K562 (cell line): ENCODE measurements around the gene SLCO3A1. TPM values are rescaled to one million over a fixed set of nuclear protein-coding genes. Genes with fewer than 3 reads are reported as not detected.

Experiments
- ATAC-seq: fragments of 200-7000 bp; cut with Tn5 transposase; 3 replicates; pipeline ENCODE4 v1.9.1; 2020; ENCODE audit warnings: moderate library complexity
- BruUV-seq: library from RNA; stranded (reverse); fragments of 400-500 nt; replicated peaks from 2 replicates; lab custom pipeline; 2021; lab: Mats Ljungman, UMichigan
- CTCF ChIA-PET: fragments of 300-600 bp; formaldehyde crosslinking; extraction: SDS; loops from one replicate; lab custom pipeline; 2021; ENCODE audit warnings: low intra/inter-chr PET ratio; lab: Yijun Ruan, JAX
- POLR2A ChIA-PET: fragments of 300-600, 350-650 bp; sonication (Branson Sonifier 250); formaldehyde crosslinking; extraction: SDS; loops from one replicate; lab custom pipeline; 2021; ENCODE audit warnings: antibody characterized with exemption, inconsistent platforms; lab: Yijun Ruan, JAX
- DNase-seq, 4 experiments: peaks; one replicate each; pipeline versions ENCODE4 v3.0.0 to v3.0.0-alpha.2; 2011 to 2018; ENCODE audit warnings: low spot score in 3 of 4, mixed read lengths in 3 of 4; ENCODE audit errors: extremely low read depth in 1 of 4
- FAIRE-seq: peaks from 2 replicates; lab custom pipeline; 2011; peaks lifted over from hg19 to GRCh38; lab: Jason Lieb, UNC
- H2AFZ ChIP-seq: 2 replicates; pipeline ENCODE4 v1.6.0; 2011; ENCODE audit warnings: low read depth, low read length, control low read depth, inconsistent platforms
- H3K27ac ChIP-seq: fragments of 200-600 bp; 3 replicates; pipeline ENCODE4 v1.8.0; 2011; ENCODE audit warnings: low read depth, mild to moderate bottlenecking, control low read depth, inconsistent platforms, low read length, moderate library complexity, mixed read lengths; ENCODE audit errors: extremely low read depth
- H3K27me3 ChIP-seq, 2 experiments: fragments of 300-600 bp in 1 of 2; 2 replicates in 1 of 2; 3 replicates in 1 of 2; pipeline versions ENCODE4 v1.6.0 to v1.8.0; 2011; ENCODE audit warnings: inconsistent platforms in 2 of 2, low read length in 2 of 2, mild to moderate bottlenecking in 1 of 2, mixed read lengths in 1 of 2, moderate library complexity in 1 of 2; ENCODE audit not compliant: control insufficient read depth in 2 of 2, insufficient read depth in 2 of 2
- H3K36me3 ChIP-seq: fragments of 300-600 bp; 3 replicates; pipeline ENCODE4 v1.8.0; 2011; ENCODE audit warnings: mild to moderate bottlenecking, low read length, inconsistent platforms; ENCODE audit not compliant: control insufficient read depth, insufficient read depth
- H3K4me1 ChIP-seq, 2 experiments: fragments of 200-600 bp in 1 of 2; replicated peaks in 1 of 2; 2 replicates in 1 of 2; 3 replicates in 1 of 2; pipeline versions ENCODE4 v1.5.1 to v1.8.0; 2011; ENCODE audit warnings: inconsistent platforms in 2 of 2, low read length in 2 of 2, mild to moderate bottlenecking in 1 of 2, mixed read lengths in 1 of 2, moderate library complexity in 1 of 2; ENCODE audit not compliant: control insufficient read depth in 2 of 2, insufficient read depth in 2 of 2
- H3K4me2 ChIP-seq: 2 replicates; pipeline ENCODE4 v1.6.1; 2011; ENCODE audit warnings: low read length, control low read depth, inconsistent platforms, mixed read lengths; ENCODE audit not compliant: insufficient read depth
- H3K4me3 ChIP-seq: fragments of 200-600 bp; sonication (generic), shearing (Covaris generic); 2 replicates; pipeline ENCODE4 v1.5.1; 2016; ENCODE audit warnings: control low read depth, inconsistent platforms
- H3K79me2 ChIP-seq: fragments of 200-600 bp; 3 replicates; pipeline ENCODE4 v1.8.0; 2011; ENCODE audit warnings: low read length, inconsistent platforms; ENCODE audit not compliant: control insufficient read depth, insufficient read depth
- H3K9ac ChIP-seq, 2 experiments: 2 replicates each; pipeline versions ENCODE4 v1.6.0 to v1.6.1; 2011; ENCODE audit warnings: low read depth in 2 of 2, low read length in 2 of 2, control low read depth in 1 of 2, inconsistent platforms in 1 of 2, mild to moderate bottlenecking in 1 of 2, mixed read lengths in 1 of 2; ENCODE audit not compliant: insufficient read depth in 1 of 2
- H3K9me1 ChIP-seq: one replicate; pipeline ENCODE4 v1.6.0; 2011; ENCODE audit warnings: inconsistent platforms, mild to moderate bottlenecking, low read length, moderate library complexity; ENCODE audit not compliant: control insufficient read depth, insufficient read depth
- H3K9me3 ChIP-seq: replicated peaks from 2 replicates; pipeline ENCODE4 v1.5.1; 2011; ENCODE audit warnings: low read depth, low read length, inconsistent platforms; ENCODE audit not compliant: control insufficient read depth, insufficient read depth
- H4K20me1 ChIP-seq: replicated peaks from 2 replicates; pipeline ENCODE4 v1.6.1; 2011; ENCODE audit warnings: low read length, inconsistent platforms, mixed read lengths; ENCODE audit not compliant: control insufficient read depth, insufficient read depth
- COPS2 ChIP-seq: fragments of 450-650 bp; conservative IDR thresholded peaks from 2 replicates; pipeline ENCODE4 v1.6.1; 2016; ENCODE audit warnings: mild to moderate bottlenecking, moderate library complexity
- CREBBP ChIP-seq: IDR thresholded peaks from one replicate; pipeline ENCODE4 v1.6.1; 2012; ENCODE audit warnings: low read depth, mild to moderate bottlenecking, control low read depth, inconsistent platforms, low read length
- FOXP1 ChIP-seq: sonication (generic); formaldehyde crosslinking; IDR thresholded peaks from 2 replicates; pipeline ENCODE4 v1.8.0; 2022; ENCODE audit warnings: mild to moderate bottlenecking, missing genetic modification reagents
- GATAD2B ChIP-seq: fragments of 450-650 bp; IDR thresholded peaks from 2 replicates; pipeline ENCODE4 v1.6.1; 2017; ENCODE audit warnings: mild to moderate bottlenecking, borderline replicate concordance
- JUND ChIP-seq, 2 experiments: IDR thresholded peaks; 2 replicates in 1 of 2; 3 replicates in 1 of 2; pipeline ENCODE4 v1.6.1; 2011; ENCODE audit warnings: borderline replicate concordance in 2 of 2, low read depth in 2 of 2, low read length in 2 of 2, improper control_type of control experiment in 1 of 2, missing biosample characterization in 1 of 2, missing genetic modification characterization in 1 of 2, missing genetic modification reagents in 1 of 2
- KDM5B ChIP-seq: fragments of 200-600 bp; sonication (generic); IDR thresholded peaks from 2 replicates; pipeline ENCODE4 v1.6.1; 2012; ENCODE audit warnings: low read depth, mild to moderate bottlenecking, moderate library complexity, low read length, control low read depth, inconsistent platforms; ENCODE audit not compliant: insufficient replicate concordance
- NFRKB ChIP-seq: fragments of 450-650 bp; IDR thresholded peaks from 2 replicates; pipeline ENCODE4 v1.6.1; 2016; ENCODE audit warnings: low read depth
- PHB ChIP-seq: fragments of 250-450 bp; sonication (Bioruptor Pico); IDR thresholded peaks from 2 replicates; pipeline ENCODE4 v1.5.0; 2021
- POLR2G ChIP-seq: fragments of 200-400 bp; formaldehyde crosslinking; IDR thresholded peaks from 2 replicates; pipeline ENCODE4 v1.6.1; 2017; ENCODE audit warnings: low read depth, mild to moderate bottlenecking, antibody characterized with exemption, low read length, moderate library complexity
- RBM14 ChIP-seq: fragments of 200-400 bp; formaldehyde crosslinking; IDR thresholded peaks from 2 replicates; pipeline ENCODE4 v1.6.1; 2018; ENCODE audit warnings: low read depth, mild to moderate bottlenecking, low read length, moderate library complexity, borderline replicate concordance; ENCODE audit not compliant: insufficient read depth
- TAL1 ChIP-seq: fragments of 450-650 bp; IDR thresholded peaks from 2 replicates; pipeline ENCODE4 v1.6.1; 2016; ENCODE audit warnings: mild to moderate bottlenecking
- ZNF282 ChIP-seq: sonication (generic); formaldehyde crosslinking; IDR thresholded peaks from 2 replicates; pipeline ENCODE4 v1.8.1; 2023; ENCODE audit warnings: missing genetic modification reagents
- ZNF561 ChIP-seq: fragments of 450-650 bp; formaldehyde crosslinking; conservative IDR thresholded peaks from 2 replicates; pipeline ENCODE4 v1.4.0; 2020; ENCODE audit warnings: mild to moderate bottlenecking, moderate library complexity
- ZNF780A ChIP-seq: fragments of 250-450 bp; sonication (Bioruptor Pico); IDR thresholded peaks from 2 replicates; pipeline ENCODE4 v1.5.0; 2021; ENCODE audit warnings: mild to moderate bottlenecking
- WGBS: fragments of 100-300 bp; shearing (Covaris generic); methylation state at CpG from one replicate; pipeline ENCODE4 v1.1.6; 2016; ENCODE audit warnings: low coverage, mixed read lengths; ENCODE audit not compliant: insufficient coverage; ENCODE audit errors: missing lambda C conversion rate; 5-methylcytosine and 5-hydroxymethylcytosine counted together
- in situ Hi-C: fragments of 300-500 bp; cut with MboI; formaldehyde crosslinking; loops from 4 replicates; pipeline ENCODE4 v1.15.0; 2018; ENCODE audit warnings: inconsistent platforms, mixed read lengths
- intact Hi-C: fragments of 100-400 bp; cut with micrococcal nuclease; formaldehyde crosslinking; loops from 2 replicates; pipeline ENCODE4 v1.14.2; 2022
- polyA plus RNA-seq, 8 experiments: library from polyadenylated mRNA; depleted of rRNA in 4 of 8; stranded (reverse) in 5 of 8; unstranded in 3 of 8; fragments of >200 nt; fragmentation: Nextera tagmentation in 2 of 8; fragmentation: Illumina TruSeq in 1 of 8; extraction: Ambion mirVana in 2 of 8; extraction: Trizol in 1 of 8; gene quantifications; 2 replicates each; pipeline versions ENCODE4 v1.2.1 to v1.2.3, GENCODE V29; 2011 to 2014; ENCODE audit warnings: inconsistent platforms in 1 of 8, missing spikeins in 1 of 8
- total RNA-seq, 7 experiments: library from RNA; depleted of rRNA in 6 of 7; stranded (reverse); fragments of >200 nt in 6 of 7; fragmentation: Illumina TruSeq in 2 of 7; extraction: Trizol in 2 of 7; gene quantifications; 2 replicates each; pipeline versions ENCODE4 v1.2.1 to v1.2.3, GENCODE V29; 2011 to 2021; ENCODE audit warnings: low replicate concordance in 1 of 7
- TF ChIP-seq, protein P1 (sequence below), 3 experiments: fragments of 200-800 bp in 1 of 3; sonication (Bioruptor generic) in 1 of 3; sonication (generic) in 1 of 3; formaldehyde crosslinking in 1 of 3; IDR thresholded peaks; 2 replicates each; pipeline versions ENCODE4 v1.6.1 to v1.8.0; 2016 to 2022; ENCODE audit warnings: mild to moderate bottlenecking in 2 of 3, missing compliant biosample characterization in 2 of 3, missing genetic modification characterization in 2 of 3, missing genetic modification reagents in 1 of 3

The SLCO3A1 gene
- total and polyA plus RNA-seq, 9 of the 15 experiments (the other 6 are each of a cell fraction or from before 2014, with no cell fraction given): 0.01 to 0.84 (median 0.06) TPM; not detected in 3

DNA sequence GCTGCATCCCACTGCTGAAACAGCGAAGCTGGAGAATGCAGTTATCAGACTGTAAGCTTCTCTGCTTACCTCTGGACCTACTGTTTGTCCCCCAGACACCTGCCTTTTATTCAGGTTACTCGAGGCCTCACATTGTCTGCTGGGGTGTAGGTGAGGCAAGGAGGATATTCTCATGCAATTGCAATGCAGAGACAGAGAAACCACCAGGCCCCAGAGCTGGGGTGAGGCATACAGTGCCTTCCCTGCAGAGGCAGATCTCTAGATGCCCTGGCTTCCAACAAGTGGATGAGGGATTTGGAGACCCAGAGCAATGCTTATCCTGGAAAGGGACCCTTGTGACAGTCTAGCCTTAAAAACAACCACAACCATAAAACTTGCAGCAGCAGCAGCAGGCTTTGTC, 276.7 kb downstream of the SLCO3A1 start (continued):
- no peak for TF ChIP-seq KDM5B
- TF ChIP-seq POLR2G: no peak
- TF ChIP-seq, protein P1, sequence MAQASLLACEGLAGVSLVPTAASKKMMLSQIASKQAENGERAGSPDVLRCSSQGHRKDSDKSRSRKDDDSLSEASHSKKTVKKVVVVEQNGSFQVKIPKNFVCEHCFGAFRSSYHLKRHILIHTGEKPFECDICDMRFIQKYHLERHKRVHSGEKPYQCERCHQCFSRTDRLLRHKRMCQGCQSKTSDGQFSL (CRISPR knock-in tag; IDR thresholded peaks at IDR 0.05): no peak
- TF ChIP-seq, protein P1 (tag; IDR thresholded peaks at IDR 0.05): no peak
- no peak for TF ChIP-seq RBM14
- TF ChIP-seq NFRKB: no peak
- no peak for TF ChIP-seq JUND (IDR thresholded peaks at IDR 0.05; ENCODE audit: borderline replicate concordance, low read depth, low read length)
- no peak for TF ChIP-seq JUND (tag; IDR thresholded peaks at IDR 0.05; ENCODE audit: borderline replicate concordance, low read depth, low read length)

DNA sequence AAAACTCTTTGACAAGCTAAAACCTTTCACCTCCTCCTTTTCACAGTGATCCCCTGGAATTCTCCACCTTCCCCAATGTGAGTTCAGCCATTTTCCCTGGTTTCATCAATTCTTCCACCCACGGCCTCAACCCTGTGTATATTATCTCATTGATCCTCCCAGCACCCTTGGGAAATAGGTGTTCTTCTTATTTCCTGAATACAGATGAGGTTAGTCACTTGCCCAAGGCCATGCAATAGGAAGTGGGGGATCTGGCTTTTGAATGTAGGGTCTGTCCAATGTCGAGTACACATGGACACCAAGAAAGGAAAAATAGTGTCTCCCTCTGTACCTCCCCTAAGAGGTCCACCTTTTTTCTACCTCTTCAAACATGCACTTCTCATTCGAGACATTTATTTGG, 277.4 kb downstream of the SLCO3A1 start:
- Histone ChIP-seq H3K9me3 (no peaks in the 10 kb centered on the region), H3K9ac (no peak overlapping the region), H3K36me3 (no peaks in the 10 kb centered on the region), H3K27me3 (peaks cover 3 to 23% of the 10 kb centered on the region in 2 experiments; a peak in 4 of 5 replicates), H3K9me1 (no peaks in the 10 kb centered on the region), H2AFZ (no peak overlapping the region), H4K20me1 (peaks cover 6% of the 10 kb centered on the region; the same call in 1 of the 2 replicates), H3K4me2 (no peak overlapping the region), H3K4me3 (no peak overlapping the region), H3K4me1 (no peaks in the 10 kb centered on the region), H3K79me2 (no peaks in the 10 kb centered on the region)
- 0% methylated on average over 3 of the region's 3 CpGs for WGBS
- ChIA-PET POLR2A (no interaction called here), CTCF (no interaction called here)
- no TSS peak for BruUV-seq
- intact Hi-C loops (no loop called here), in situ Hi-C loops (no loop called here)
- FAIRE-seq (no peak), DNase-seq (no peak)
- no peak for TF ChIP-seq CREBBP
- no peak for TF ChIP-seq ZNF561 (CRISPR knock-in tag)
- no peak for TF ChIP-seq GATAD2B
- no peak for TF ChIP-seq ZNF282
- TF ChIP-seq ZNF780A: no peak
- no peak for TF ChIP-seq COPS2
- TF ChIP-seq TAL1: no peak
- no peak for TF ChIP-seq FOXP1 (CRISPR knock-in tag)
- no peak for TF ChIP-seq PHB
- TF ChIP-seq, all 486 proteins: peak for 0
- no peak for ATAC-seq
- H3K27ac ChIP-seq: no peak overlapping the region
